Tibial nerve (tissue), 3 donors: ENCODE measurements around the gene MARCHF10.

Experiments used
- POLR2A ChIP-seq, 2 donors: fragments of 450-650 bp; IDR thresholded peaks; one replicate each; pipeline ENCODE4 v1.6.1; 2017; ENCODE audit warnings: antibody characterized with exemption in 2 of 2, mild to moderate bottlenecking in 2 of 2, moderate library complexity in 2 of 2
- TF ChIP-seq, protein P1 (sequence below), 5 experiments: fragments of 200-600 bp in 3 of 5; fragments of 450-650 bp in 2 of 5; sonication (generic) in 3 of 5; IDR thresholded peaks; one replicate each; pipeline ENCODE4 v1.5.1; 2016 to 2019; ENCODE audit warnings: antibody characterized with exemption in 5 of 5, mild to moderate bottlenecking in 3 of 5, moderate library complexity in 2 of 5

DNA sequence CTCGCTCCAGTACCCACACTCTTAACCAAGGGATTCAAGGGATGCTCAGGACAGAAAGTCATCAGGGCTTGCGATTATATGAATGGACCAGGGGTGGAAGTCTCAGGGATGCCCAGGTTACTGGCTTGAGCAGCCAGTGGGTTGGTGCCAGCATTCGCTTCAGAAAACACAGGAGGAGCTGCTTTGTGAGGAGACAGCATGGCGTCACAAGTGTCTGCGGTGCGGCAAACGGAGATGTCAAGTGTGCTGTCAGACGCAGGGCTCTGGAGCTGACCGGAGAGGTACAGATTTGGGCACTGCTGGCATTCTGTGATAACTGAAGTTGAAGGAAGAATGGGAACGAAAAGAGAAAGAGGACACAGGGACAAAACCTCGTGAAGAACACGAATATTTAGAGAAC lies 4.1 kb downstream of the MARCHF10 start:
- TF ChIP-seq, protein P1, sequence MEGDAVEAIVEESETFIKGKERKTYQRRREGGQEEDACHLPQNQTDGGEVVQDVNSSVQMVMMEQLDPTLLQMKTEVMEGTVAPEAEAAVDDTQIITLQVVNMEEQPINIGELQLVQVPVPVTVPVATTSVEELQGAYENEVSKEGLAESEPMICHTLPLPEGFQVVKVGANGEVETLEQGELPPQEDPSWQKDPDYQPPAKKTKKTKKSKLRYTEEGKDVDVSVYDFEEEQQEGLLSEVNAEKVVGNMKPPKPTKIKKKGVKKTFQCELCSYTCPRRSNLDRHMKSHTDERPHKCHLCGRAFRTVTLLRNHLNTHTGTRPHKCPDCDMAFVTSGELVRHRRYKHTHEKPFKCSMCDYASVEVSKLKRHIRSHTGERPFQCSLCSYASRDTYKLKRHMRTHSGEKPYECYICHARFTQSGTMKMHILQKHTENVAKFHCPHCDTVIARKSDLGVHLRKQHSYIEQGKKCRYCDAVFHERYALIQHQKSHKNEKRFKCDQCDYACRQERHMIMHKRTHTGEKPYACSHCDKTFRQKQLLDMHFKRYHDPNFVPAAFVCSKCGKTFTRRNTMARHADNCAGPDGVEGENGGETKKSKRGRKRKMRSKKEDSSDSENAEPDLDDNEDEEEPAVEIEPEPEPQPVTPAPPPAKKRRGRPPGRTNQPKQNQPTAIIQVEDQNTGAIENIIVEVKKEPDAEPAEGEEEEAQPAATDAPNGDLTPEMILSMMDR (IDR thresholded peaks at IDR 0.05): no peak
- TF ChIP-seq POLR2A (IDR thresholded peaks at IDR 0.05): no peak
